GM12891 (cell line): ENCODE results near the gene COL24A1.

Experiments
- POLR2AphosphoS5 ChIP-seq: IDR thresholded peaks from 2 replicates; pipeline ENCODE4 v1.6.1; 2011; ENCODE audit warnings: low read depth, low read length, control low read depth
- TAF1 ChIP-seq: IDR thresholded peaks from 2 replicates; pipeline ENCODE4 v1.6.1; 2011; ENCODE audit warnings: low read depth, low read length, control low read depth

DNA sequence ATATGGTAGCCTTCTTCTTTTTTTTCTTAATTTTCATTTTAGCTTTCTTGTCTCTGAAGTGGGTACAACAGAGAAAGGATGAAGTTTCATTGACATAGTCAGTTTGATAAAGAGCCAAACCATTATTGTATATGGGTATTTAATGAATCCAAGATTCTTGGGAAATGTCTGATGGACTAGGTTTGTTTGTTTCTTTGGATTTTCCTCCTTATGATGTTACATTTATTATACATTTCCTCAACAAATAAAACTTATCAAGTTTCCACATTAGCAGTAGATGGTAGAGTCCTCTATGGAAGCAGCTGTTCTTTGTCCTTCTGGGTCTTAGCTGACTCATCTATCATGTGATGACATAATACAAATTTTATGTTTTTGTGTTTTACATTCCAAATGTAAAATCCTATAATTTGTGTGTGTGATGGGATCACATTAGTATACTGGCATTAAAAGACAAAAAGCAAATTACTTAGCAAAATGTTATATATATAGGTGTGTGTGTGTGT is 6.0 kb downstream of the COL24A1 start:
- no peak for TF ChIP-seq TAF1
- TF ChIP-seq POLR2AphosphoS5: no peak
